ENCODE measurements around the gene ZFP92. TPM values are rescaled to one million over a fixed set of nuclear protein-coding genes. Genes with fewer than 3 reads are reported as not detected.

Gene ZFP92
- total and polyA plus RNA-seq, 2 of the 8 experiments (the other 6 are each of a cell fraction or from before 2014, with no cell fraction given) = 0.14 to 0.41 TPM

DNA sequence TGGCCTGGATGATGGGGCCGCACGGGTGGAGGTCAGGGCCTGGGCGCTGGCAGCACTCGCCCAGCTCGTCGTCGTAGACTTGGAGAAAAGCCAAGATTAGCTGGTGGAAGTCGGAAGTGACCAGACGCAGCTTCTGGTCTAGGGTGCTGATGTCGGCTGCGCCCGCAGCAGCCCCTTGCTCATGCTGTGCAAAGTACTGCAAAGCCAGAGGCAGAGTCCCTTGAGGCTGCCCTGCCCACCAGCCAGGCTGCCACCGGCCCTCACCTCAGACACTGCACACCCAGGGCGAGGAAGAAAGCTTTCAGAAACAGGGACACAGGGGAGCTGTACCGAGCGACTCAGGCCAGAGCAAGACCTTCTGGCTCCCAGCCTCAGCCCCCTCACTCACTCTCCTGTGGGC, 44.3 kb downstream of the ZFP92 start:
- no peak overlapping the region for H3K27ac ChIP-seq (ENCODE audit: low read depth, low read length)
- no peak overlapping the region for H3K4me2 ChIP-seq (ENCODE audit: insufficient read depth in 1 of 2, low read depth in 2 of 2, low read length in 2 of 2)
- ChIA-PET POLR2A (ENCODE audit: partially characterized antibody) (interaction anchor here (1.2 kb wide), 1 partner anchor 10 kb away, joined by 3 read pairs; the partner anchor contains the start of gene TREX2), CTCF (ENCODE audit: partially characterized antibody) (interaction anchor here (0.6 to 1.9 kb wide), 6 partner anchors 17 to 491 kb away, joined by 3 to 6 read pairs (median 4); no protein-coding TSS in a partner anchor)
- H2BK120ac ChIP-seq (replicated peaks; ENCODE audit: low read depth, low read length) = no peak overlapping the region
- H3K36me3 ChIP-seq (ENCODE audit: control insufficient read depth in 2 of 4, insufficient read depth in 4 of 4, low read length in 3 of 4) = peaks cover 0 to 10% (median 0%) of the 10 kb centered on the region in 4 experiments; a peak in 3 of 8 replicates
- H2BK15ac ChIP-seq (ENCODE audit: low read length) = no peak overlapping the region
- no peaks in the 10 kb centered on the region for H3K27me3 ChIP-seq (replicated peaks in 1 of 4; ENCODE audit: control insufficient read depth in 3 of 4, extremely low read depth in 1 of 4, insufficient read depth in 3 of 4, low read length in 3 of 4)
- H2AFZ ChIP-seq (ENCODE audit: low read length) = no peak overlapping the region
- H3K4me1 ChIP-seq (replicated peaks in 1 of 4; ENCODE audit: control insufficient read depth in 3 of 4, insufficient read depth in 4 of 4, low read length in 3 of 4) = no peaks in the 10 kb centered on the region
- no peaks in the 10 kb centered on the region for H3K79me1 ChIP-seq (ENCODE audit: low read depth, low read length)
- no peak overlapping the region for H2BK20ac ChIP-seq (ENCODE audit: low read length)
- H3K9ac ChIP-seq (replicated peaks in 1 of 4; ENCODE audit: extremely low read depth in 1 of 4, low read depth in 3 of 4, low read length in 3 of 4) = no peak overlapping the region
- no peak overlapping the region for H4K91ac ChIP-seq (replicated peaks; ENCODE audit: insufficient read length, low read length)
- no peaks in the 10 kb centered on the region for H3K79me2 ChIP-seq (ENCODE audit: control insufficient read depth in 1 of 2, insufficient read depth in 2 of 2, low read length in 2 of 2)
- 60% methylated on average over 1 of the region's 16 CpGs; no CpG with 5 or more reads in 1 of the 2 experiments for WGBS, 2 experiments (ENCODE audit: extremely low coverage in 1 of 2, insufficient coverage in 1 of 2, insufficient read length in 1 of 2, insufficient replicate concordance in 2 of 2, low coverage in 1 of 2, low lambda C conversion rate in 2 of 2, missing lambda C conversion rate in 1 of 2)
- no peak overlapping the region for H4K8ac ChIP-seq (ENCODE audit: extremely low read depth, insufficient read depth, low read length)
- no peaks in the 10 kb centered on the region for H3K9me3 ChIP-seq (ENCODE audit: insufficient read depth in 2 of 2, low read depth in 1 of 2, low read length in 1 of 2)
- no peak overlapping the region for H3K14ac ChIP-seq (ENCODE audit: insufficient read length)
- no peak overlapping the region for H2BK5ac ChIP-seq (ENCODE audit: low read depth, low read length)
- no peak overlapping the region for H2AK5ac ChIP-seq (ENCODE audit: low read depth, low read length)
- DNase-seq (ENCODE audit: low read depth in 1 of 2, low spot score in 2 of 2) (no peak), FAIRE-seq (no peak)
- H3K23ac ChIP-seq (ENCODE audit: insufficient read length) = no peak overlapping the region
- H3K56ac ChIP-seq (replicated peaks; ENCODE audit: insufficient read length, low read depth, low read length) = no peak overlapping the region
- no peak overlapping the region for H2BK12ac ChIP-seq (ENCODE audit: low read depth, low read length)
- no peak overlapping the region for H3K18ac ChIP-seq (ENCODE audit: extremely low read depth, low read length)
- TF ChIP-seq NRF1 (IDR thresholded peaks at IDR 0.05; ENCODE audit: low read depth, low read length) (no peak), EP300 (IDR thresholded peaks at IDR 0.05; ENCODE audit: borderline replicate concordance in 1 of 2, low read depth in 2 of 2, low read length in 2 of 2) (no peak), BACH1 (IDR thresholded peaks at IDR 0.05; ENCODE audit: low read length) (no peak), RBBP5 (IDR thresholded peaks at IDR 0.05; ENCODE audit: borderline replicate concordance, low read depth, low read length) (no peak), GTF2F1 (IDR thresholded peaks at IDR 0.05; ENCODE audit: borderline replicate concordance, low read depth, low read length) (no peak), TCF12 (IDR thresholded peaks at IDR 0.05; ENCODE audit: low read depth, low read length) (no peak), KDM1A (IDR thresholded peaks at IDR 0.05; ENCODE audit: borderline replicate concordance, low read length) (no peak)
- TF ChIP-seq, protein P1, sequence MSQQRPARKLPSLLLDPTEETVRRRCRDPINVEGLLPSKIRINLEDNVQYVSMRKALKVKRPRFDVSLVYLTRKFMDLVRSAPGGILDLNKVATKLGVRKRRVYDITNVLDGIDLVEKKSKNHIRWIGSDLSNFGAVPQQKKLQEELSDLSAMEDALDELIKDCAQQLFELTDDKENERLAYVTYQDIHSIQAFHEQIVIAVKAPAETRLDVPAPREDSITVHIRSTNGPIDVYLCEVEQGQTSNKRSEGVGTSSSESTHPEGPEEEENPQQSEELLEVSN (IDR thresholded peaks at IDR 0.05) = no peak
- TF ChIP-seq, protein P2, sequence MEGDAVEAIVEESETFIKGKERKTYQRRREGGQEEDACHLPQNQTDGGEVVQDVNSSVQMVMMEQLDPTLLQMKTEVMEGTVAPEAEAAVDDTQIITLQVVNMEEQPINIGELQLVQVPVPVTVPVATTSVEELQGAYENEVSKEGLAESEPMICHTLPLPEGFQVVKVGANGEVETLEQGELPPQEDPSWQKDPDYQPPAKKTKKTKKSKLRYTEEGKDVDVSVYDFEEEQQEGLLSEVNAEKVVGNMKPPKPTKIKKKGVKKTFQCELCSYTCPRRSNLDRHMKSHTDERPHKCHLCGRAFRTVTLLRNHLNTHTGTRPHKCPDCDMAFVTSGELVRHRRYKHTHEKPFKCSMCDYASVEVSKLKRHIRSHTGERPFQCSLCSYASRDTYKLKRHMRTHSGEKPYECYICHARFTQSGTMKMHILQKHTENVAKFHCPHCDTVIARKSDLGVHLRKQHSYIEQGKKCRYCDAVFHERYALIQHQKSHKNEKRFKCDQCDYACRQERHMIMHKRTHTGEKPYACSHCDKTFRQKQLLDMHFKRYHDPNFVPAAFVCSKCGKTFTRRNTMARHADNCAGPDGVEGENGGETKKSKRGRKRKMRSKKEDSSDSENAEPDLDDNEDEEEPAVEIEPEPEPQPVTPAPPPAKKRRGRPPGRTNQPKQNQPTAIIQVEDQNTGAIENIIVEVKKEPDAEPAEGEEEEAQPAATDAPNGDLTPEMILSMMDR (IDR thresholded peaks at IDR 0.05; ENCODE audit: control extremely low read depth in 1 of 3, insufficient read depth in 1 of 3, low read depth in 1 of 3, low read length in 3 of 3) = no peak
- no peak overlapping the region for H3K4me3 ChIP-seq (ENCODE audit: extremely low read depth in 1 of 4, insufficient read depth in 2 of 4, low read depth in 3 of 4, low read length in 4 of 4)
- H4K5ac ChIP-seq (ENCODE audit: insufficient read length, low read depth, low read length) = no peak overlapping the region
- peaks cover 0 to 2% of the 10 kb centered on the region in 2 experiments for H4K20me1 ChIP-seq (replicated peaks in 1 of 2; ENCODE audit: control insufficient read depth in 1 of 2, insufficient read depth in 2 of 2, low read length in 2 of 2)
- H3K4ac ChIP-seq (replicated peaks; ENCODE audit: insufficient read length, low read depth, low read length) = no peak overlapping the region
- H3K23me2 ChIP-seq (ENCODE audit: low read depth, low read length) = no peaks in the 10 kb centered on the region

Data from H1 (cell line).